Measurements from ENCODE around the gene DUSP22. TPM values are rescaled to one million over a fixed set of nuclear protein-coding genes. Genes with fewer than 3 reads are reported as not detected.

The DUSP22 gene
- total RNA-seq, 1 experiment from 2014 or later: 16.0 TPM

DNA sequence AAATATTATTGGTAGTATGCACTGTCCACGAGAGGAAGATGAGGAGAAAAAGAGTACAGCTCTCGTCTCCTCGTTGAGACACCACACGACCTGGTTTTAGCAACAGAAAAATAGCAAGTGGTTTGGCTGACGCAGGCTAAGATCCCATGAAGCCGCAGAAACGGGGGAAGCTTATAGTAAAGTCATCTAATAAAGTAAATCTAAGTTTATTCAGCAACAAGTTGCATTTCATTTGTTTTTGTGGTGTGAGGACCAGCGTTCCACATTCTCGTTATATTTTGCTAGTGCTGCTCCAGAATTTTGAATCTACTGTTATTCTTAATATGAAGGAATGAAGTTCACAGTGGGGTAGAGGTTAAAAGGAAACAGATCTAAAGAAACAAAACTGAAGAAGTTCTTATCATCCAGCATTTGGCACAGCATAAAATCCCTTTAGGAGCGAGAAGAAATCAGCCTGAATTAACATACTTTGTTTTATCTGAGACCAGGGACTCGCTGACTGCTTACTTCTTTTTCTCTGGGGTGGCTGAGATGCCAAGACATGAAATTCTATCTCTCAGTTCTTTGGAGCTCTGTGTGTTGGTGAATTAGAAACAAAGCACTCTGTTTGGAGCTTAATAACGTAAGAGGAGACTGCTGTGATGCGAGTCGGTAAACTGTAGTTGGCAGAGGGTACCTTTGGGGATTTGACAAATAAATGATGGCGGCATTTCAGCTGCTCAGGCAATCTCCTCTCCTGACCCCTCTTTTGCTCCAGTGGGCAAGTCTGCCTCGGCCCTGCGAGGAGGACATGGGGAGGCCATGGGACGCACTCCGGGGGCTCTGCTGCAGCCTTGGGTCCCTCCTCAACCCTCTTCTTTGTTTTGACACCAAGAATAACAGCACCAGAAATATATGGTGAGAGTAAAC, 74.4 kb downstream of the DUSP22 start:
- Histone ChIP-seq H3K4me1 (ENCODE audit: insufficient read depth, low read length, poor library complexity, severe bottlenecking) (no peaks in the 10 kb centered on the region), H3K27me3 (replicated peaks; ENCODE audit: insufficient read depth, low read depth, low read length, poor library complexity) (peaks cover 11% of the 10 kb centered on the region), H3K9me3 (ENCODE audit: low read depth, low read length, poor library complexity, severe bottlenecking) (peaks cover 32% of the 10 kb centered on the region), H3K4me3 (ENCODE audit: low read depth, low read length, poor library complexity, severe bottlenecking) (no peak overlapping the region), H3K27ac (ENCODE audit: low read depth, low read length, poor library complexity, severe bottlenecking) (no peak overlapping the region), H3K36me3 (ENCODE audit: insufficient read depth, low read length, poor library complexity, severe bottlenecking) (no peaks in the 10 kb centered on the region)
- intact Hi-C loops (cut with micrococcal nuclease; ENCODE audit: unreplicated experiment): no loop called here
- ChIA-PET CTCF (no interaction called here), POLR2A (ENCODE audit: low non-redundant PET) (no interaction called here)
- no peak for DNase-seq (ENCODE audit: low spot score)
- no TSS peak for BruUV-seq (replicated peaks)
- TF ChIP-seq, protein P1, sequence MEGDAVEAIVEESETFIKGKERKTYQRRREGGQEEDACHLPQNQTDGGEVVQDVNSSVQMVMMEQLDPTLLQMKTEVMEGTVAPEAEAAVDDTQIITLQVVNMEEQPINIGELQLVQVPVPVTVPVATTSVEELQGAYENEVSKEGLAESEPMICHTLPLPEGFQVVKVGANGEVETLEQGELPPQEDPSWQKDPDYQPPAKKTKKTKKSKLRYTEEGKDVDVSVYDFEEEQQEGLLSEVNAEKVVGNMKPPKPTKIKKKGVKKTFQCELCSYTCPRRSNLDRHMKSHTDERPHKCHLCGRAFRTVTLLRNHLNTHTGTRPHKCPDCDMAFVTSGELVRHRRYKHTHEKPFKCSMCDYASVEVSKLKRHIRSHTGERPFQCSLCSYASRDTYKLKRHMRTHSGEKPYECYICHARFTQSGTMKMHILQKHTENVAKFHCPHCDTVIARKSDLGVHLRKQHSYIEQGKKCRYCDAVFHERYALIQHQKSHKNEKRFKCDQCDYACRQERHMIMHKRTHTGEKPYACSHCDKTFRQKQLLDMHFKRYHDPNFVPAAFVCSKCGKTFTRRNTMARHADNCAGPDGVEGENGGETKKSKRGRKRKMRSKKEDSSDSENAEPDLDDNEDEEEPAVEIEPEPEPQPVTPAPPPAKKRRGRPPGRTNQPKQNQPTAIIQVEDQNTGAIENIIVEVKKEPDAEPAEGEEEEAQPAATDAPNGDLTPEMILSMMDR (conservative IDR thresholded peaks at IDR 0.05; ENCODE audit: low read depth, low read length): no peak
- TF ChIP-seq EZH2 (IDR thresholded peaks at IDR 0.05; ENCODE audit: borderline replicate concordance, low read depth, low read length, poor library complexity, severe bottlenecking): no peak

DNA sequence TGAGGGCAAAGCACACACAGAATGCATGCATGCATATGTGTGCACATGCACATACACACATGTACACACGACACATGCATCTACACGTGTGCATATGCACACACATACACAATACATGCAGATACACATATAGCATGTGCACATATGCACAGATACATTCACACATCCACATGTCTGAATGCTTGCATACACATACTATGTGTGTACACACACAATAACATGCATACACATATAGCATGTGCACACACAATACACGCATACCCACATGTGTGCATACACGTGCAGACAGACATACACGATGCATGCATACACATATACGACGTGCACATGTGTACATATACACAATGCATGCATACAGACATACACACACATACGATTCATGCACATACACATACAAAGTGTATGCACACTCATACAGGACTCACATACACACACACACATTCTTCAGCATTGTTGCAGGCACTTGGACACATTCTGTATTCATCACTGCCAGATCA, 75.1 kb downstream of the DUSP22 start:
- CTCF ChIA-PET: no interaction called here
- Histone ChIP-seq H3K9me3 (ENCODE audit: low read depth, low read length, poor library complexity, severe bottlenecking) (peaks cover 32% of the 10 kb centered on the region), H3K27ac (ENCODE audit: low read depth, low read length, poor library complexity, severe bottlenecking) (no peak overlapping the region), H3K4me3 (ENCODE audit: low read depth, low read length, poor library complexity, severe bottlenecking) (no peak overlapping the region), H3K27me3 (replicated peaks; ENCODE audit: insufficient read depth, low read depth, low read length, poor library complexity) (peaks cover 13% of the 10 kb centered on the region), H3K4me1 (ENCODE audit: insufficient read depth, low read length, poor library complexity, severe bottlenecking) (no peaks in the 10 kb centered on the region), H3K36me3 (ENCODE audit: insufficient read depth, low read length, poor library complexity, severe bottlenecking) (no peaks in the 10 kb centered on the region)
- no TSS peak for BruUV-seq (replicated peaks)
- TF ChIP-seq, protein P1 (conservative IDR thresholded peaks at IDR 0.05; ENCODE audit: low read depth, low read length): no peak
- no peak for TF ChIP-seq EZH2 (IDR thresholded peaks at IDR 0.05; ENCODE audit: borderline replicate concordance, low read depth, low read length, poor library complexity, severe bottlenecking)
- intact Hi-C loops (cut with micrococcal nuclease; ENCODE audit: unreplicated experiment): no loop called here
- DNase-seq (ENCODE audit: low spot score): no peak
- POLR2A ChIA-PET (ENCODE audit: low non-redundant PET): no interaction called here

DNA sequence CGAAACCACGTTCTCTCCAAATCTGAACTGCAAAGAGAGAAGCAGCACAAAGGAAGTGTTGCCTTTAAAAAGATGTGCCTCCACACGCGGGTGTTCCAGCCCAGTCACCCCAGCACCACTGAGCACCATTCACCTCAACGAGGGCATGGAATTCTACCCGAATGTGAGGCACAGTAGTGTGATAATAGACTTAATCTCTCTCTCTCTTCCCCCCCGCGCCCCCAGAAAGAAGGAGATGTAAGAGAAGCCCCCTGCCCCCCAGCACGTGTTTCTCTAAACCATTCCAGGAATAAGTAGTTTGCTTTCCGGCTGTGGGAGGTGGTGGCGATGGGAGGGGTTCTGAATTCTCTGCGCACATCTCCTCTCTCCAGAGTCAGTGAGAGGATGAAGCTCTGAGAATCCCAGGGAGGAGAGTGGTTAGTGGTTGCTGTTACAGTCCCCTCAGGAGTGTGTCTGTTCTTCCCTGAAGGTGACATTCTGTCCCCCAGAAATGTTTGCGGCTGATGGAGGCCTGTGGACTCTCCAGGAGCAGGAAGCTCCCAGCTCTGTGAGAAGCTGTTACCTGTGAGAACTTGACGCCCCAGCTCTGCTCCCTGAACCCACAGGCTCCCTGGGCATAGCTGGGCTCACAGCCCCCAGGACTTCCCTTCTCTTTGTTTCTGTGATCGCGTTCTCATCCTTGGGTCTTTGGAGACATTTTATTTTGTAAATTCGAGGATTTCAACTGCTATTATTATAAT, 75.8 kb downstream of the DUSP22 start:
- intact Hi-C loops (cut with micrococcal nuclease; ENCODE audit: unreplicated experiment): no loop called here
- Histone ChIP-seq H3K36me3 (ENCODE audit: insufficient read depth, low read length, poor library complexity, severe bottlenecking) (no peaks in the 10 kb centered on the region), H3K4me3 (ENCODE audit: low read depth, low read length, poor library complexity, severe bottlenecking) (no peak overlapping the region), H3K4me1 (ENCODE audit: insufficient read depth, low read length, poor library complexity, severe bottlenecking) (no peaks in the 10 kb centered on the region), H3K27ac (ENCODE audit: low read depth, low read length, poor library complexity, severe bottlenecking) (no peak overlapping the region), H3K27me3 (replicated peaks; ENCODE audit: insufficient read depth, low read depth, low read length, poor library complexity) (peaks cover 20% of the 10 kb centered on the region), H3K9me3 (ENCODE audit: low read depth, low read length, poor library complexity, severe bottlenecking) (peaks cover 32% of the 10 kb centered on the region)
- DNase-seq (ENCODE audit: low spot score): no peak
- TF ChIP-seq EZH2 (IDR thresholded peaks at IDR 0.05; ENCODE audit: borderline replicate concordance, low read depth, low read length, poor library complexity, severe bottlenecking): no peak
- TF ChIP-seq, protein P1 (conservative IDR thresholded peaks at IDR 0.05; ENCODE audit: low read depth, low read length): no peak
- no TSS peak for BruUV-seq (replicated peaks)
- ChIA-PET POLR2A (ENCODE audit: low non-redundant PET) (no interaction called here), CTCF (no interaction called here)
